Mesenchymal stem cell (in vitro differentiated cells and primary cell): ENCODE data around the gene MAMSTR.

ENCODE experiments used
- DNase-seq: peaks from one replicate; pipeline ENCODE4 v3.0.0-alpha.2; 2013
- H2AFZ ChIP-seq: one replicate; pipeline ENCODE4 v1.6.1; 2013; ENCODE audit warnings: low read depth, mild to moderate bottlenecking, control low read depth, inconsistent platforms, low read length, moderate library complexity
- H2AK5ac ChIP-seq: 2 replicates; pipeline ENCODE4 v1.6.1; 2013; ENCODE audit warnings: low read length, moderate library complexity, mild to moderate bottlenecking, inconsistent platforms; ENCODE audit not compliant: severe bottlenecking
- H2BK120ac ChIP-seq: one replicate; pipeline ENCODE4 v1.6.1; 2013; ENCODE audit warnings: low read depth, mild to moderate bottlenecking, inconsistent platforms, low read length, moderate library complexity
- H2BK12ac ChIP-seq, 2 experiments: one replicate each; pipeline ENCODE4 v1.6.1; 2013; ENCODE audit warnings: inconsistent platforms in 2 of 2, low read length in 2 of 2, mild to moderate bottlenecking in 2 of 2, moderate library complexity in 2 of 2, control low read depth in 1 of 2
- H2BK15ac ChIP-seq: one replicate; pipeline ENCODE4 v1.6.1; 2013; ENCODE audit warnings: mild to moderate bottlenecking, low read depth, inconsistent platforms; ENCODE audit not compliant: poor library complexity, severe bottlenecking
- H2BK5ac ChIP-seq: 2 replicates; pipeline ENCODE4 v1.6.1; 2013; ENCODE audit warnings: low read depth, mild to moderate bottlenecking, low read length, control low read depth, inconsistent platforms; ENCODE audit not compliant: poor library complexity, severe bottlenecking
- H3K14ac ChIP-seq, 2 experiments: one replicate each; pipeline ENCODE4 v1.6.1; 2013; ENCODE audit warnings: inconsistent platforms in 2 of 2, low read length in 2 of 2, control low read depth in 1 of 2, mild to moderate bottlenecking in 1 of 2, moderate library complexity in 1 of 2
- H3K18ac ChIP-seq, 2 experiments: one replicate each; pipeline ENCODE4 v1.6.1; 2013; ENCODE audit warnings: inconsistent platforms in 2 of 2, low read length in 2 of 2, control low read depth in 1 of 2, low read depth in 1 of 2, mild to moderate bottlenecking in 1 of 2
- H3K23ac ChIP-seq, 2 experiments: one replicate each; pipeline ENCODE4 v1.6.1; 2013; ENCODE audit warnings: inconsistent platforms in 2 of 2, low read length in 2 of 2, mild to moderate bottlenecking in 2 of 2, moderate library complexity in 2 of 2, control low read depth in 1 of 2
- H3K27ac ChIP-seq: 2 replicates; pipeline ENCODE4 v1.5.1; 2013; ENCODE audit warnings: mild to moderate bottlenecking, moderate library complexity, low read length, control low read depth, inconsistent platforms; ENCODE audit not compliant: poor library complexity, severe bottlenecking
- H3K27me3 ChIP-seq, 2 experiments: 2 replicates each; pipeline versions ENCODE4 v1.6.1 to v1.7.0; 2013; ENCODE audit warnings: low read length in 2 of 2, mild to moderate bottlenecking in 2 of 2, moderate library complexity in 2 of 2, control low read depth in 1 of 2, inconsistent platforms in 1 of 2; ENCODE audit not compliant: control insufficient read depth in 1 of 2, insufficient read depth in 1 of 2
- H3K36me3 ChIP-seq, 2 experiments: 2 replicates each; pipeline versions ENCODE4 v1.6.1 to v1.7.0; 2013; ENCODE audit warnings: low read length in 2 of 2, control low read depth in 1 of 2, inconsistent platforms in 1 of 2, low read depth in 1 of 2, mild to moderate bottlenecking in 1 of 2; ENCODE audit not compliant: insufficient read depth in 2 of 2, control insufficient read depth in 1 of 2
- H3K4ac ChIP-seq, 2 experiments: one replicate each; pipeline ENCODE4 v1.6.1; 2013; ENCODE audit warnings: inconsistent platforms in 2 of 2, low read length in 2 of 2, mild to moderate bottlenecking in 2 of 2, moderate library complexity in 2 of 2, control low read depth in 1 of 2, low read depth in 1 of 2
- H3K4me1 ChIP-seq: 2 replicates; pipeline ENCODE4 v1.6.1; 2013; ENCODE audit warnings: low read depth, low read length, control low read depth; ENCODE audit not compliant: control insufficient read depth, insufficient read depth
- H3K4me2 ChIP-seq: 2 replicates; pipeline ENCODE4 v1.6.1; 2013; ENCODE audit warnings: low read length, mild to moderate bottlenecking, inconsistent platforms; ENCODE audit not compliant: poor library complexity, severe bottlenecking
- H3K4me3 ChIP-seq, 2 experiments: 2 replicates each; pipeline versions ENCODE4 v1.5.1 to v1.7.0; 2013; ENCODE audit warnings: low read length in 2 of 2, mild to moderate bottlenecking in 2 of 2, control low read depth in 1 of 2, low read depth in 1 of 2; ENCODE audit not compliant: insufficient read depth in 1 of 2
- H3K79me1 ChIP-seq: replicated peaks from 2 replicates; pipeline ENCODE4 v1.6.1; 2013; ENCODE audit warnings: mild to moderate bottlenecking, control low read depth, low read length, inconsistent platforms; ENCODE audit not compliant: poor library complexity, severe bottlenecking
- H3K9ac ChIP-seq: 2 replicates; pipeline ENCODE4 v1.7.0; 2013; ENCODE audit warnings: mild to moderate bottlenecking, low read length, moderate library complexity
- H3K9me3 ChIP-seq: 2 replicates; pipeline ENCODE4 v1.7.0; 2013; ENCODE audit warnings: mild to moderate bottlenecking, low read length; ENCODE audit not compliant: control insufficient read depth
- H4K8ac ChIP-seq: one replicate; pipeline ENCODE4 v1.6.1; 2013; ENCODE audit warnings: inconsistent platforms, mild to moderate bottlenecking, low read length, moderate library complexity
- H4K91ac ChIP-seq: one replicate; pipeline ENCODE4 v1.6.1; 2013; ENCODE audit warnings: mild to moderate bottlenecking, low read length, inconsistent platforms
- WGBS: methylation state at CpG from one replicate; pipeline ENCODE4 v1.1.7; 2013; ENCODE audit warnings: mixed read lengths; 5-methylcytosine and 5-hydroxymethylcytosine counted together

Gene MAMSTR

GRCh38 chr19:48676487-48676886 lies 43.0 kb downstream of the MAMSTR start:
- no peak overlapping the region for H3K18ac ChIP-seq
- H4K91ac ChIP-seq = no peak overlapping the region
- H3K27ac ChIP-seq = no peak overlapping the region
- H3K4me1 ChIP-seq = peaks cover 15% of the 10 kb centered on the region
- no peak for DNase-seq
- H3K9me3 ChIP-seq = no peaks in the 10 kb centered on the region
- no peak overlapping the region for H2BK5ac ChIP-seq
- no peak overlapping the region for H3K23ac ChIP-seq
- H2BK120ac ChIP-seq = no peak overlapping the region
- WGBS = 93% methylated on average over 16 of the region's 17 CpGs
- no peak overlapping the region for H2AK5ac ChIP-seq
- H2BK15ac ChIP-seq = no peak overlapping the region
- H3K4me3 ChIP-seq = no peak overlapping the region
- H4K8ac ChIP-seq = no peak overlapping the region
- H3K36me3 ChIP-seq = no peaks in the 10 kb centered on the region
- peak overlapping the region in 1 of 2 experiments; percentile 61 for H2BK12ac ChIP-seq
- no peak overlapping the region for H3K4ac ChIP-seq
- H3K4me2 ChIP-seq = no peak overlapping the region
- H3K27me3 ChIP-seq = peaks cover 14 to 15% of the 10 kb centered on the region in 2 experiments
- no peak overlapping the region for H2AFZ ChIP-seq
- H3K9ac ChIP-seq = no peak overlapping the region
- H3K79me1 ChIP-seq = no peaks in the 10 kb centered on the region
- H3K14ac ChIP-seq = no peak overlapping the region

GRCh38 chr19:48674921-48675824 lies 44.4 kb downstream of the MAMSTR start:
- Histone ChIP-seq H3K4me3 (no peak overlapping the region), H3K9me3 (no peaks in the 10 kb centered on the region), H3K4me2 (no peak overlapping the region), H3K36me3 (no peaks in the 10 kb centered on the region), H3K4me1 (peaks cover 6% of the 10 kb centered on the region), H3K18ac (peak overlapping the region; percentile 7 to 48), H3K27ac (no peak overlapping the region), H3K79me1 (no peaks in the 10 kb centered on the region), H4K8ac (peak overlapping the region; percentile 94), H2AK5ac (peak overlapping the region; percentile 31), H3K14ac (no peak overlapping the region), H2BK12ac (peak overlapping the region in 1 of 2 experiments; percentile 40), H2AFZ (peak overlapping the region; percentile 8), H3K4ac (peak overlapping the region in 1 of 2 experiments; percentile 48), H2BK15ac (no peak overlapping the region), H3K23ac (no peak overlapping the region), H4K91ac (peak overlapping the region; percentile 87), H3K27me3 (peaks cover 14 to 15% of the 10 kb centered on the region in 2 experiments), H2BK120ac (no peak overlapping the region), H3K9ac (peak overlapping the region; percentile 55), H2BK5ac (no peak overlapping the region)
- peak; percentile 85 for DNase-seq
- WGBS = 41% methylated on average over 27 of the region's 28 CpGs

- Histone ChIP-seq H3K9me3 (no peaks in the 10 kb centered on the region), H3K4ac (no peak overlapping the region), H2AFZ (no peak overlapping the region), H2AK5ac (no peak overlapping the region), H2BK5ac (no peak overlapping the region), H3K14ac (no peak overlapping the region), H3K27me3 (peaks cover 14 to 15% of the 10 kb centered on the region in 2 experiments), H3K79me1 (no peaks in the 10 kb centered on the region), H3K18ac (no peak overlapping the region), H3K4me1 (peaks cover 6% of the 10 kb centered on the region), H4K91ac (peak overlapping the region; percentile 87), H2BK15ac (no peak overlapping the region), H2BK120ac (no peak overlapping the region), H4K8ac (no peak overlapping the region), H3K36me3 (no peaks in the 10 kb centered on the region), H3K4me3 (no peak overlapping the region), H3K4me2 (no peak overlapping the region), H3K27ac (no peak overlapping the region), H3K23ac (no peak overlapping the region), H2BK12ac (no peak overlapping the region), H3K9ac (no peak overlapping the region)
- WGBS = 91% methylated on average over 19 of the region's 19 CpGs
- no peak for DNase-seq
Observed at GRCh38 chr19:48674216-48674809, 45.2 kb downstream of the MAMSTR start.

GRCh38 chr19:48673436-48674100 lies 46.0 kb downstream of the MAMSTR start:
- Histone ChIP-seq H2BK5ac (no peak overlapping the region), H4K91ac (no peak overlapping the region), H3K9ac (no peak overlapping the region), H3K4me3 (no peak overlapping the region), H3K27ac (no peak overlapping the region), H4K8ac (no peak overlapping the region), H2BK120ac (no peak overlapping the region), H3K27me3 (peaks cover 14 to 15% of the 10 kb centered on the region in 2 experiments), H3K4me1 (peaks cover 6% of the 10 kb centered on the region), H2BK15ac (no peak overlapping the region), H2AFZ (no peak overlapping the region), H2AK5ac (no peak overlapping the region), H3K18ac (no peak overlapping the region), H3K36me3 (no peaks in the 10 kb centered on the region), H2BK12ac (no peak overlapping the region), H3K9me3 (no peaks in the 10 kb centered on the region), H3K14ac (no peak overlapping the region), H3K4ac (no peak overlapping the region), H3K79me1 (no peaks in the 10 kb centered on the region), H3K4me2 (no peak overlapping the region), H3K23ac (no peak overlapping the region)
- no peak for DNase-seq
- WGBS = 79% methylated on average over 25 of the region's 25 CpGs
